Keratinocyte (primary cell): ENCODE results near the gene SNX13. TPM values are rescaled to one million over a fixed set of nuclear protein-coding genes. Genes with fewer than 3 reads are reported as not detected.
A peak's percentile ranks its signal among the peaks of the same experiment; 100 is the strongest.

ENCODE experiments used
- DNase-seq: peaks from one replicate; pipeline ENCODE4 v3.0.0-alpha.2; 2011; ENCODE audit warnings: low read depth, missing footprints, low spot score
- FAIRE-seq: peaks from 2 replicates; lab custom pipeline; 2011; peaks lifted over from hg19 to GRCh38; lab: Jason Lieb, UNC
- H2AFZ ChIP-seq: 2 replicates; pipeline ENCODE4 v1.6.0; 2012; ENCODE audit warnings: low read length, control low read depth, inconsistent platforms; ENCODE audit not compliant: control insufficient read depth
- H3K27ac ChIP-seq: 2 replicates; pipeline ENCODE4 v1.5.1; 2011; ENCODE audit warnings: low read length; ENCODE audit not compliant: control insufficient read depth, insufficient read depth
- H3K27me3 ChIP-seq: 3 replicates; pipeline ENCODE4 v1.6.0; 2011; ENCODE audit warnings: low read length; ENCODE audit not compliant: control insufficient read depth, insufficient read depth; ENCODE audit errors: extremely low read depth
- H3K36me3 ChIP-seq, 2 experiments: 2 replicates in 1 of 2; 3 replicates in 1 of 2; pipeline ENCODE4 v1.5.1; 2011; ENCODE audit warnings: low read length in 2 of 2, mild to moderate bottlenecking in 1 of 2; ENCODE audit not compliant: control insufficient read depth in 2 of 2, insufficient read depth in 2 of 2; ENCODE audit errors: extremely low read depth in 1 of 2
- H3K4me1 ChIP-seq: 3 replicates; pipeline ENCODE4 v1.5.1; 2011; ENCODE audit warnings: low read length; ENCODE audit not compliant: control insufficient read depth, insufficient read depth; ENCODE audit errors: extremely low read depth
- H3K4me2 ChIP-seq: 3 replicates; pipeline ENCODE4 v1.6.0; 2011; ENCODE audit warnings: low read depth, low read length; ENCODE audit not compliant: control insufficient read depth, insufficient read depth; ENCODE audit errors: extremely low read depth
- H3K4me3 ChIP-seq, 3 experiments: fragments of 200-600 bp in 1 of 3; sonication (generic) in 1 of 3; 2 replicates in 2 of 3; 3 replicates in 1 of 3; pipeline ENCODE4 v1.5.1; 2011 to 2016; ENCODE audit warnings: low read length in 3 of 3, mild to moderate bottlenecking in 3 of 3, control low read depth in 2 of 3, inconsistent platforms in 1 of 3, low read depth in 1 of 3, mixed read lengths in 1 of 3, mixed run types in 1 of 3, moderate library complexity in 1 of 3; ENCODE audit not compliant: control insufficient read depth in 2 of 3, insufficient read depth in 2 of 3; ENCODE audit errors: extremely low read depth in 1 of 3
- H3K79me2 ChIP-seq: 2 replicates; pipeline ENCODE4 v1.6.0; 2012; ENCODE audit warnings: low read length; ENCODE audit not compliant: control insufficient read depth, insufficient read depth
- H3K9ac ChIP-seq: 3 replicates; pipeline ENCODE4 v1.6.0; 2011; ENCODE audit warnings: low read length; ENCODE audit not compliant: control insufficient read depth, insufficient read depth; ENCODE audit errors: extremely low read depth
- H3K9me1 ChIP-seq: 3 replicates; pipeline ENCODE4 v1.6.0; 2011; ENCODE audit warnings: low read length; ENCODE audit not compliant: control insufficient read depth, insufficient read depth; ENCODE audit errors: extremely low read depth
- H3K9me3 ChIP-seq: 2 replicates; pipeline ENCODE4 v1.5.1; 2012; ENCODE audit warnings: low read depth, low read length; ENCODE audit not compliant: control insufficient read depth
- H4K20me1 ChIP-seq: 3 replicates; pipeline ENCODE4 v1.6.0; 2011; ENCODE audit warnings: low read length; ENCODE audit not compliant: control insufficient read depth, insufficient read depth; ENCODE audit errors: extremely low read depth
- CTCF ChIP-seq, 3 experiments: IDR thresholded peaks in 1 of 3; conservative IDR thresholded peaks in 1 of 3; optimal IDR thresholded peaks in 1 of 3; 2 replicates in 2 of 3; 3 replicates in 1 of 3; pipeline versions ENCODE3 to v1.5.1; 2011; ENCODE audit warnings: low read length in 3 of 3, mild to moderate bottlenecking in 3 of 3, moderate library complexity in 2 of 3, control low read depth in 1 of 3, inconsistent platforms in 1 of 3; ENCODE audit not compliant: insufficient read depth in 2 of 3; ENCODE audit errors: extremely low read depth in 1 of 3
- EZH2 ChIP-seq: IDR thresholded peaks from one replicate; pipeline ENCODE4 v1.6.1; 2012; ENCODE audit warnings: inconsistent platforms, mild to moderate bottlenecking, low read length, moderate library complexity
- dilution Hi-C: fragments of 300-500 bp; cut with MboI; formaldehyde crosslinking; loops from one replicate; pipeline ENCODE4 v1.7.0; 2020; ENCODE audit warnings: low sequenced_read_pairs; ENCODE audit not compliant: extremely low pct_ligation_motif_present
- polyA plus RNA-seq, 5 experiments: library from polyadenylated mRNA; depleted of rRNA in 3 of 5; stranded (reverse) in 3 of 5; stranded (forward) in 1 of 5; unstranded in 1 of 5; fragments of >200 nt; gene quantifications; 1 replicate in 1 of 5; 2 replicates in 3 of 5; 3 replicates in 1 of 5; pipeline versions ENCODE4 v1.2.1 to v1.2.3, GENCODE V29; 2011 to 2012; ENCODE audit warnings: missing spikeins in 2 of 5, low read depth in 1 of 5, low replicate concordance in 1 of 5

Gene SNX13
- polyA plus RNA-seq, 1 donor (not counting 4 experiments of a cell fraction or from before 2014, with no cell fraction given) = 22.6 TPM

DNA sequence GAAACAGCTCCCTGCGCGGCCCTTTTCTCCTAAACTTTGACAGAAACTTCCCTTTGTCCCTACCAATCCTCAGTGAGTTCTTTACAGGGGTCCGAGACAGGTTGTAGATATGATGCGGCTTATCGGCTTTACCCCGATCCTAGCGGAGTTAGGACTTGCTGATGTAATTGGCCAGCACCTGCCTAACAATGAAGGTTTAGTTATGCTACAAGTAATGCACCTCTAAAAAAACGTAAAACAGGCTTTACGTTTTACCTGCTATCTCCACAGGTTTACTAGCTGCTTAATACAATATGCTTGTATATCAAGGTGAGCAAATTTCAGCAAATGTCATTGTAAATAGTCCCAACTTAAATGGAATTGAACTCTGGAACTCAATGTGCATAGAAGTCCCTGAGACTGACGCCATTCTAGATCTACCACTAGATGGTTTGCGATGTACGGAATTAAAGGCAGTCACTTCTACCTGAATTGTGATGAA is 697 bp upstream of the SNX13 start:
- Histone ChIP-seq H3K4me3 (peak overlapping the region; percentile 80 to 92 (median 80)), H4K20me1 (no peaks in the 10 kb centered on the region), H3K9me1 (no peaks in the 10 kb centered on the region), H3K36me3 (no peaks in the 10 kb centered on the region), H3K27me3 (no peaks in the 10 kb centered on the region), H3K9ac (peak overlapping the region; percentile 95), H2AFZ (peak overlapping the region; percentile 67), H3K4me1 (peaks cover 30% of the 10 kb centered on the region), H3K27ac (peak overlapping the region; percentile 93), H3K9me3 (no peaks in the 10 kb centered on the region), H3K79me2 (peaks cover 38% of the 10 kb centered on the region), H3K4me2 (peak overlapping the region; percentile 70)
- FAIRE-seq = peak; percentile 44
- TF ChIP-seq CTCF (optimal IDR thresholded peaks at IDR 0.05 in 1 of 3, IDR thresholded peaks at IDR 0.05 in 1 of 3, conservative IDR thresholded peaks at IDR 0.05 in 1 of 3; ENCODE audit: extremely low read depth in 1 of 3, insufficient read depth in 2 of 3, low read length in 3 of 3) (no peak), EZH2 (no peak)
- no peak for DNase-seq
- dilution Hi-C loops = no loop called here

DNA sequence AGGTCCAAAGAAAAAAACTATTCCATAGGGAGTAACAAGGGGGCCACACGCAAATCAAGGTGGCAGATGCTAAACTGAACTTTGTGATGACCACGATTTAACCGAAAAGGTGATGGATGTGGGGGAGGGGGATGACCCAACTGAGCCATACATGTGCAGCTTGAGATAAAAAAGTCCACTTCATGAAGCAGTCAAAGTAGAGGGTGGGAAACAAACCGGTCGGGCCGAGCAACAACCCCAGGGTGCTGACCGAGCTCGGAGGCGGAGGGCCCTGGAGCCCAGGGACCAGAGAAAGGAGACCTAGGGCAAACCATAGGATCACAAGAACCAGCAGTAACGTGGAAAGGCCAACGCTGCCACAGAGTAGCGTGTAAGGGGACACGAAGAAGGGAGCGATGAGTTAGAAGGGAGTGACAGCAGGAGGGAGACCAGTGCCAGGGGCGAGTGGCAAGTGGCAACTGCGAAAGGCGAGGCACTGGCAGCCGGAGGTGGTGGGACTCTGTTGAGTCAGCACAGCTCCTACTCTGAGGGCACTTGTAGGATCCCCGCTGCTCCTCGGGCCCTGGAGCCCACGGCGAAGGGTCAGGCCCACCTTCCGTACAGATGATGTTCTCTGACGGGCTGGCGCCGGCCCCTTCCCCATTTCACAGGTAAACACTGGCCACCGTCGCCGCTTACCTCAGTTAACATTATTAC is 540 bp downstream of the SNX13 start:
- Histone ChIP-seq H3K4me3 (peak overlapping the region; percentile 80 to 92 (median 80)), H3K27ac (peak overlapping the region; percentile 93), H3K4me1 (peaks cover 32% of the 10 kb centered on the region), H3K9me3 (no peaks in the 10 kb centered on the region), H3K9ac (peak overlapping the region; percentile 95), H3K27me3 (no peaks in the 10 kb centered on the region), H3K9me1 (peaks cover 3% of the 10 kb centered on the region), H3K79me2 (peaks cover 48% of the 10 kb centered on the region), H2AFZ (peak overlapping the region; percentile 83), H3K4me2 (peak overlapping the region; percentile 86), H4K20me1 (no peaks in the 10 kb centered on the region), H3K36me3 (no peaks in the 10 kb centered on the region)
- FAIRE-seq (no peak), DNase-seq (no peak)
- dilution Hi-C loops = no loop called here
- no peak for TF ChIP-seq CTCF (optimal IDR thresholded peaks at IDR 0.05 in 1 of 3, IDR thresholded peaks at IDR 0.05 in 1 of 3, conservative IDR thresholded peaks at IDR 0.05 in 1 of 3; ENCODE audit: extremely low read depth in 1 of 3, insufficient read depth in 2 of 3, low read length in 3 of 3)
- no peak for TF ChIP-seq EZH2
